Erythroblast (primary cell): ENCODE results near the gene AGO4.

ENCODE experiments used
- GATA1 ChIP-seq: IDR thresholded peaks from 2 replicates; pipeline ENCODE4 v1.6.1; 2011; ENCODE audit warnings: low read depth, mild to moderate bottlenecking, control low read depth, low read length, moderate library complexity
- POLR2A ChIP-seq: IDR thresholded peaks from 2 replicates; pipeline ENCODE4 v1.6.1; 2011; ENCODE audit warnings: mild to moderate bottlenecking, low read length

- TF ChIP-seq POLR2A, result no peak
- no peak for TF ChIP-seq GATA1
These were observed 39.2 kb upstream of the AGO4 start for GRCh38 chr1:35768350-35769187.
